ENCODE data around the gene TRABD2B.

DNA sequence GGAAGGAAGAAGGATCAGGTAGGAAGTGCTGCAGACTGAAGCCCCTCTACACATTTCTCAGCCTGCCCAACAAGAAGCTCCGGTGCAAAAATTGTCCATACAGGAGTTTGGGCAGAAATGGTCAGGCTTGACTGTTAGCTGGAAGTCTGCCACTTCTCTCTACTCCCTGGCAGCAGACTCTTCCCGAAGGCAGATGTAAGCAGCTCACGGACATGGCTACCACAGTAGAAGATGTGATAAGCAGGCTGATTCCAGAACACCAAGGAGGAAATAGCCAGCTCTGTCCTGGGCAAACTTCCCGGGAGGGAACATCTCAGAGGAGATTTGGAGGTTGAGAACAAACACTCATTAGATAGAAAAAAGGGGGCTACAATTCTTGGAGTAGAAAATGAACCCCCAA is 52.6 kb downstream of the TRABD2B start:
- TF ChIP-seq, protein P1, sequence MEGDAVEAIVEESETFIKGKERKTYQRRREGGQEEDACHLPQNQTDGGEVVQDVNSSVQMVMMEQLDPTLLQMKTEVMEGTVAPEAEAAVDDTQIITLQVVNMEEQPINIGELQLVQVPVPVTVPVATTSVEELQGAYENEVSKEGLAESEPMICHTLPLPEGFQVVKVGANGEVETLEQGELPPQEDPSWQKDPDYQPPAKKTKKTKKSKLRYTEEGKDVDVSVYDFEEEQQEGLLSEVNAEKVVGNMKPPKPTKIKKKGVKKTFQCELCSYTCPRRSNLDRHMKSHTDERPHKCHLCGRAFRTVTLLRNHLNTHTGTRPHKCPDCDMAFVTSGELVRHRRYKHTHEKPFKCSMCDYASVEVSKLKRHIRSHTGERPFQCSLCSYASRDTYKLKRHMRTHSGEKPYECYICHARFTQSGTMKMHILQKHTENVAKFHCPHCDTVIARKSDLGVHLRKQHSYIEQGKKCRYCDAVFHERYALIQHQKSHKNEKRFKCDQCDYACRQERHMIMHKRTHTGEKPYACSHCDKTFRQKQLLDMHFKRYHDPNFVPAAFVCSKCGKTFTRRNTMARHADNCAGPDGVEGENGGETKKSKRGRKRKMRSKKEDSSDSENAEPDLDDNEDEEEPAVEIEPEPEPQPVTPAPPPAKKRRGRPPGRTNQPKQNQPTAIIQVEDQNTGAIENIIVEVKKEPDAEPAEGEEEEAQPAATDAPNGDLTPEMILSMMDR (IDR thresholded peaks at IDR 0.05 in 4 of 5, conservative IDR thresholded peaks at IDR 0.05 in 1 of 5) = no peak
- TF ChIP-seq POLR2A (IDR thresholded peaks at IDR 0.05) = no peak
